Posterior vena cava (tissue), 2 donors: ENCODE results near the gene STK10. TPM values are rescaled to one million over a fixed set of nuclear protein-coding genes. Genes with fewer than 3 reads are reported as not detected.
A peak's percentile ranks its signal among the peaks of the same experiment; 100 is the strongest.

Experiments
- DNase-seq: peaks from one replicate; pipeline ENCODE4 v3.0.0-alpha.2; 2020; ENCODE audit warnings: low spot score
- intact Hi-C, 2 donors: fragments of 100-400 bp; cut with DNase I; formaldehyde crosslinking; loops; one replicate each; pipeline versions ENCODE4 v1.14.1 to v1.14.2; 2022 to 2023
- total RNA-seq, 2 donors: library from RNA; stranded (reverse); fragmentation: NEBNext Ultra II Directional; extraction: Animal tissue kit (Norgen Biotek cat#: 25700); gene quantifications; one replicate each; pipeline ENCODE4 v1.2.1, GENCODE V29; 2021
- donor health status: DM: yes; HTN: yes; CAD: no.
- donor health status: DM: yes; HTN: yes; CAD: no.

The STK10 gene
- total RNA-seq, 2 donors from 2014 or later: 25.2 to 33.6 TPM

- DNase-seq: no peak
- intact Hi-C loops: no loop called here
Observed at GRCh38 chr5:172010278-172010677, 177.7 kb downstream of the STK10 start.

GRCh38 chr5:172009536-172010270 is 178.3 kb downstream of the STK10 start:
- intact Hi-C loops: loop anchor here in 1 of 2 donors (10.0 kb wide), 1 partner anchor 95 kb away; no protein-coding TSS in a partner anchor
- no peak for DNase-seq

- intact Hi-C loops: loop anchor here in 1 of 2 donors (10.0 kb wide), 1 partner anchor 94 kb away; no protein-coding TSS in a partner anchor
- no peak for DNase-seq
Observed at GRCh38 chr5:172008689-172009141, 179.3 kb downstream of the STK10 start.

GRCh38 chr5:172008111-172008455 is 179.9 kb downstream of the STK10 start:
- intact Hi-C loops: loop anchor here in 1 of 2 donors (10.0 kb wide), 1 partner anchor 93 kb away; no protein-coding TSS in a partner anchor
- DNase-seq: no peak

- DNase-seq: no peak
- intact Hi-C loops: loop anchor here in 1 of 2 donors (10.0 kb wide), 1 partner anchor 93 kb away; no protein-coding TSS in a partner anchor
Observed at GRCh38 chr5:172007175-172008110, 180.6 kb downstream of the STK10 start.

GRCh38 chr5:172006321-172007174 is 181.5 kb downstream of the STK10 start, which contains the start of gene FBXW11:
FBXW11 (minus strand) TSS chr5:172006638; CDS start chr5:172006502, 136 bp downstream.
- intact Hi-C loops: loop anchor here in 1 of 2 donors (10.0 kb wide), 1 partner anchor 92 kb away; no protein-coding TSS in a partner anchor
- peak; percentile 99 for DNase-seq

GRCh38 chr5:172005708-172006320 is 182.2 kb downstream of the STK10 start:
- intact Hi-C loops: loop anchor here in 1 of 2 donors (10.0 kb wide), 1 partner anchor 91 kb away; no protein-coding TSS in a partner anchor
- peak; percentile 80 for DNase-seq

- intact Hi-C loops: loop anchor here in 1 of 2 donors (10.0 kb wide), 1 partner anchor 90 kb away; no protein-coding TSS in a partner anchor
- no peak for DNase-seq
Observed at GRCh38 chr5:172004824-172005237, 183.2 kb downstream of the STK10 start.

- DNase-seq: no peak
- intact Hi-C loops: loop anchor here in 1 of 2 donors (10.0 kb wide), 1 partner anchor 89 kb away; no protein-coding TSS in a partner anchor
Observed at GRCh38 chr5:172003746-172004145, 184.3 kb downstream of the STK10 start.

GRCh38 chr5:172002840-172003512 is 185.0 kb downstream of the STK10 start:
- intact Hi-C loops: loop anchor here in 1 of 2 donors (10.0 kb wide), 1 partner anchor 88 kb away; no protein-coding TSS in a partner anchor
- DNase-seq: no peak

GRCh38 chr5:172002310-172002709 is 185.7 kb downstream of the STK10 start:
- DNase-seq: no peak
- intact Hi-C loops: loop anchor here in 1 of 2 donors (10.0 kb wide), 1 partner anchor 88 kb away; no protein-coding TSS in a partner anchor

GRCh38 chr5:171999877-172000276 is 188.1 kb downstream of the STK10 start:
- intact Hi-C loops: loop anchor here (10.0 kb wide), 2 partner anchors 85 to 1465 kb away; no protein-coding TSS in a partner anchor
- no peak for DNase-seq

GRCh38 chr5:171999100-171999499 is 188.9 kb downstream of the STK10 start:
- intact Hi-C loops: loop anchor here in 1 of 2 donors (10.0 kb wide), 1 partner anchor 1464 kb away; no protein-coding TSS in a partner anchor
- DNase-seq: no peak

- no peak for DNase-seq
- intact Hi-C loops: loop anchor here in 1 of 2 donors (10.0 kb wide), 1 partner anchor 1462 kb away; no protein-coding TSS in a partner anchor
Observed at GRCh38 chr5:171997011-171997410, 191.0 kb downstream of the STK10 start.

- DNase-seq: no peak
- intact Hi-C loops: loop anchor here in 1 of 2 donors (10.0 kb wide), 1 partner anchor 1458 kb away; no protein-coding TSS in a partner anchor
Observed at GRCh38 chr5:171992813-171993212, 195.2 kb downstream of the STK10 start.

- no peak for DNase-seq
- intact Hi-C loops: loop anchor here in 1 of 2 donors (10.0 kb wide), 1 partner anchor 1458 kb away; no protein-coding TSS in a partner anchor
Observed at GRCh38 chr5:171992305-171992704, 195.7 kb downstream of the STK10 start.
